NB4 (cell line): Measurements from ENCODE around the gene PPM1N.

Experiments used
- DNase-seq: peaks from one replicate; pipeline ENCODE4 v3.0.0; 2010; ENCODE audit warnings: low read depth
- H3K4me3 ChIP-seq: one replicate; pipeline ENCODE4 v1.5.1; 2011; ENCODE audit warnings: mild to moderate bottlenecking, low read depth, low read length, moderate library complexity
- MYC ChIP-seq: IDR thresholded peaks from 2 replicates; pipeline ENCODE4 v1.6.1; 2011; ENCODE audit warnings: low read depth, low read length
- POLR2A ChIP-seq: IDR thresholded peaks from 2 replicates; pipeline ENCODE4 v1.6.1; 2011; ENCODE audit warnings: mild to moderate bottlenecking; ENCODE audit not compliant: insufficient read length; ENCODE audit errors: extremely low read depth
- TF ChIP-seq, protein P1 (sequence below): IDR thresholded peaks from one replicate; pipeline ENCODE4 v1.5.1; 2012; ENCODE audit warnings: low read depth, low read length
- TF ChIP-seq, protein P2 (sequence below): IDR thresholded peaks from 2 replicates; pipeline ENCODE4 v1.6.1; 2011; ENCODE audit warnings: low read depth, low read length

The PPM1N gene

DNA sequence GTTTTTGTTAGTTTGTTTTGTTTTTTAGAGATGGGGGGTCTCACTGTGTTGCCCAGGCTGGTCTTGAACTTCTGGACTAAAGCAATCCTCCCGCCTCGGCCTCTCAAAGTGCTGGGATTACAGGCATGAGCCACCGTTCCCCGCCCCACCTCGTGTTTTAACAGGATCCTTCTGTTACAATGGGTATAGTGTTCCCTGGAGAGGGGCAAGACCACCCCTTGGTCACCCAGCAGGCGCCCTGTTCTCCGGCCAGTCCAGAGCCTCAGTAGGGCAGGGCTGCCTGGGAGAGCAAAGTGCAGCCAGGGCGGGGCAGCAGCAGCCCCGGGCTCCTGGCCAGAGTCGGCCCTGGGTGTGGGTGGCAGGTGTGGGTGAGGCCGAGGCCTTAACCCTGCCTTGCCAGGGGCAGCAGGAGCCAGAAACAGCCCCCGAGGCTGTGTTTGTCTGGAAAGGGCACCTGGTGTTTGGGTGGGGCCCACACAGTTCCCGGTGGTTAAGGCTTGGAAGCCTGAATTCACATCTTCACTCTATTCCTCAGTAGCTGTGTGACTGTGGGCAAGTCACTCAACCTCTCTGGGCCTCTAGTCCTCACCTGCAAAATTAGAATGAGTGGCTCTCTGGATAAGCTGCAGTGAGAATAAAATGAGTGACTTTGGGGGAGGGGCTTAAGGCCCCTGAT, 16.3 kb downstream of the PPM1N start:
- no peak overlapping the region for H3K4me3 ChIP-seq
- TF ChIP-seq, protein P1, sequence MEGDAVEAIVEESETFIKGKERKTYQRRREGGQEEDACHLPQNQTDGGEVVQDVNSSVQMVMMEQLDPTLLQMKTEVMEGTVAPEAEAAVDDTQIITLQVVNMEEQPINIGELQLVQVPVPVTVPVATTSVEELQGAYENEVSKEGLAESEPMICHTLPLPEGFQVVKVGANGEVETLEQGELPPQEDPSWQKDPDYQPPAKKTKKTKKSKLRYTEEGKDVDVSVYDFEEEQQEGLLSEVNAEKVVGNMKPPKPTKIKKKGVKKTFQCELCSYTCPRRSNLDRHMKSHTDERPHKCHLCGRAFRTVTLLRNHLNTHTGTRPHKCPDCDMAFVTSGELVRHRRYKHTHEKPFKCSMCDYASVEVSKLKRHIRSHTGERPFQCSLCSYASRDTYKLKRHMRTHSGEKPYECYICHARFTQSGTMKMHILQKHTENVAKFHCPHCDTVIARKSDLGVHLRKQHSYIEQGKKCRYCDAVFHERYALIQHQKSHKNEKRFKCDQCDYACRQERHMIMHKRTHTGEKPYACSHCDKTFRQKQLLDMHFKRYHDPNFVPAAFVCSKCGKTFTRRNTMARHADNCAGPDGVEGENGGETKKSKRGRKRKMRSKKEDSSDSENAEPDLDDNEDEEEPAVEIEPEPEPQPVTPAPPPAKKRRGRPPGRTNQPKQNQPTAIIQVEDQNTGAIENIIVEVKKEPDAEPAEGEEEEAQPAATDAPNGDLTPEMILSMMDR = no peak
- TF ChIP-seq, protein P2, sequence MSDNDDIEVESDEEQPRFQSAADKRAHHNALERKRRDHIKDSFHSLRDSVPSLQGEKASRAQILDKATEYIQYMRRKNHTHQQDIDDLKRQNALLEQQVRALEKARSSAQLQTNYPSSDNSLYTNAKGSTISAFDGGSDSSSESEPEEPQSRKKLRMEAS = no peak
- no peak for TF ChIP-seq MYC
- no peak for TF ChIP-seq POLR2A
- DNase-seq = no peak

DNA sequence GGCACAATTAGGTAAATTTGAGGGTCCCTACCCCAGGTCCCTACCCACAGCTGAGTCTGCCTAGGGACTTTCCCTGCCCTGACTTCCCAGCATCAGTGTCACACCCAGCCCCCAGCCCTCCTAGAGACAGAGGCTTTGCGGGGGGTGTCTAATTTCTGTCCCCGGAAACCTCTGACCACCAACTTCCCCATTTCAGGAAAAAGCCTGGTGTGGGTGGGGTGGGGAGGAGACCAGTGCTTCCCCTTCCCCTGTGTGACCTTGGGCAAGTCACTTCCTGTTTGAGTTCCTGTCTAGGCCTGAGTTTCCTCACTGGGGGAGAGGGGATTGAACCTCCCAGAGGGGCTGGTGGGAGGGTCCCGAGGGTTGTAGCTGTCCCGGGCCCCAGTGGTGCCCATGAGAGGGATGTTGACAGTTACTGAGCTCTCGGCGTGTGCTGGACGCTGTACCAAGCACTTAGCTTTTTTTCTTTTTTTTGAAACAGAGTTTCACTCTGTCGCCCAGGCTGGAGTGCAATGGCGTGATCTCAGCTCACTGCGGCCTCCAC, 16.9 kb downstream of the PPM1N start:
- TF ChIP-seq, protein P2 = peak; percentile 22; the same call in 1 of the 2 replicates
- no peak for TF ChIP-seq POLR2A
- TF ChIP-seq, protein P1 = no peak
- DNase-seq = peak; percentile 93
- H3K4me3 ChIP-seq = no peak overlapping the region

DNA sequence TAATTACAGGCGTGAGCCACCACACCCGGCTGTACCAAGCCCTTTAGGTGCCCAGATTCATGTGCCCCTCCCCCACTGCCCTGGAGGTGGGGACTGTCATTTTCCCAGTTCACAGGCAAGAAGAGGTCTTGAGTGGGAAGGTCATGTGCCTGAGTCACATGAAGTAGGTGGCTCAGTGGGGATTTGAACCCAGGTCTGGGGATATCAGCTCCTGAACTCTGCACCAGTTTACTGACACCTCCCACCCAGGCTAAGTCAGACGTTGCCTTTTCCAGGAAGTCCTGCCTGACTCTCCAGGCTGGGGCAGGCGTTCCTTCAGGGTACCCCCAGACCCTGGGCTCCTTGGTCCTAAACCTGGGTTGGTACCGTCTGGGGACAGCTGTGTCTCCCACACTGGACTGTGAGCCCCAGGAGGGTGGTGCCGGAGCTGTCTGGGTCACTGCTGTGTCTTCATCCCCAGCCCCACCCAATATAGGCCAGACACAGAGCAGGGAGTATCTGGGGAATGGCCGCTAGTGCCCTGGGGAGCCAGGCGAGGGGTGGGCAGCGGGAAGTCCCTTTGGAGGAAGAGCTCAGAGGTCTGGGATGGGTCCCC, 17.7 kb downstream of the PPM1N start:
- TF ChIP-seq MYC (no peak), POLR2A (no peak)
- TF ChIP-seq, protein P2 = no peak
- TF ChIP-seq, protein P1 = no peak
- H3K4me3 ChIP-seq = no peak overlapping the region
- DNase-seq = no peak

DNA sequence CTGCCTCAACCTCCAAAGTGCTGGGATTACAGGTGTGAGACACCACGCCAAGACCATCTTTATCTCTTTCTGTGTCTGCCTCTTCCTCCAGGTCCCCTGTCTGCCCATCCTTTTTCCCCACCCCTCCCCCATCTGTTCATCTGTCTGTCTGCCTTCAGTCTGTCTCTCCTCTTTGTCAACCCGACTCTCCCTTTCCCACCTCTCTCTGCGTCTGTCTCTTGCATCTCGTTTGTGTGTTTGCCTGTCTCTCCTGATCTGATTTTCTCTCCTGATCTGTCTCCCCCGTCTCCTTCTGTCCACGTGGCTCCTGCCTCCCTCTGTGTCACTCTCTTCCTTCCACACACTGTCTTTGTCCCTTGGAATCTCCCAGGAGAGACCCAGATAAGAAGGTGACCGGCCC, 19.0 kb downstream of the PPM1N start:
- no peak for DNase-seq
- H3K4me3 ChIP-seq = no peak overlapping the region
- TF ChIP-seq, protein P1 = no peak
- TF ChIP-seq, protein P2 = no peak

DNA sequence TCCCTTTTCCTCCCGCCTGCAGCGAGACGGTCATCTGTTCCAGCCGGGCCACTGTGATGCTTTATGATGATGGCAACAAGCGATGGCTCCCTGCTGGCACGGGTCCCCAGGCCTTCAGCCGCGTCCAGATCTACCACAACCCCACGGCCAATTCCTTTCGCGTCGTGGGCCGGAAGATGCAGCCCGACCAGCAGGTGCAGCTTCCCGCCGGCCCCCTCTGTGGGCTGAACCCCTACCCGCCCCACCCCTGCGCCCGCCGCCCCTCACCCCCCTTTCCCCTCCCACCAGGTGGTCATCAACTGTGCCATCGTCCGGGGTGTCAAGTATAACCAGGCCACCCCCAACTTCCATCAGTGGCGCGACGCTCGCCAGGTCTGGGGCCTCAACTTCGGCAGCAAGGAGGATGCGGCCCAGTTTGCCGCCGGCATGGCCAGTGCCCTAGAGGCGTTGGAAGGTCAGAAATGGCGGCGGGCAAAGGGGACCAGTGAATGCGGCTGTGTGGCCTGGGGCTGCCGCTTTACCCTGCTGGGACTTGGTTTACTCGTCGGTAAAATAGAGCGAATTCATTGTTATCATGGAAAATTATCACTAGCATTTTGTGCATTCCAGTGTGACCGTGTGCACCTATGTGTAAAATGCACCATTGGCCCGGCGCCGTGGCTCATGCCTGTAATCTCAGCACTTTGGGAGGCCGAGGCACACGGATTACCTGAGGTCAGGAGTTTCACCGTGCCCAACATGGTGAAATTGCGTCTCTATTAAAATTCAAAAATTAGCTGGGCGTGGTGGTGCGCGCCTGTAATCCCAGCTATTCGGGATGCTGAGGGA, 19.6 kb downstream of the PPM1N start:
- DNase-seq = no peak
- H3K4me3 ChIP-seq = no peak overlapping the region

More for the DNA sequence above, 19.6 kb downstream of the PPM1N start:
- TF ChIP-seq POLR2A (no peak), MYC (no peak)
- TF ChIP-seq, protein P2 = no peak
- TF ChIP-seq, protein P1 = no peak
